WTC11 (cell line): ENCODE data around the gene AMD1. TPM values are rescaled to one million over a fixed set of nuclear protein-coding genes. Genes with fewer than 3 reads are reported as not detected.
A peak's percentile ranks its signal among the peaks of the same experiment; 100 is the strongest.

Experiments
- ATAC-seq: fragments of 200-7000 bp; cut with Tn5 transposase; 2 replicates; pipeline ENCODE4 v1.10.0; 2021; ENCODE audit warnings: mild to moderate bottlenecking, moderate library complexity
- CTCF ChIA-PET: fragments of 300-600 bp; sonication (Branson Sonifier 250); formaldehyde crosslinking; loops from one replicate; lab custom pipeline; 2021; ENCODE audit warnings: antibody characterized with exemption; lab: Charles Lee
- POLR2A ChIA-PET: fragments of 350-600 bp; sonication (Branson Sonifier 250); formaldehyde crosslinking; loops from one replicate; lab custom pipeline; 2021; ENCODE audit warnings: antibody characterized with exemption; lab: Charles Lee
- DNase-seq: peaks from one replicate; pipeline ENCODE4 v3.0.0; 2021; ENCODE audit warnings: low spot score
- H3K27ac Mint-ChIP-seq: 2 replicates; pipeline ENCODE4 v1.8.0; 2021; ENCODE audit warnings: mixed read lengths
- H3K27me3 Mint-ChIP-seq: 2 replicates; pipeline ENCODE4 v1.8.0; 2021; ENCODE audit warnings: low read depth, mild to moderate bottlenecking, moderate library complexity, mixed read lengths
- H3K36me3 Mint-ChIP-seq: 2 replicates; pipeline ENCODE4 v1.8.0; 2021; ENCODE audit warnings: mixed read lengths
- H3K4me1 Mint-ChIP-seq: 2 replicates; pipeline ENCODE4 v1.8.0; 2022; ENCODE audit warnings: mixed read lengths
- H3K4me3 Mint-ChIP-seq: 2 replicates; pipeline ENCODE4 v1.8.0; 2021; ENCODE audit warnings: mild to moderate bottlenecking, moderate library complexity, mixed read lengths
- H3K9me3 Mint-ChIP-seq: 2 replicates; pipeline ENCODE4 v1.8.0; 2021; ENCODE audit warnings: mixed read lengths
- CREM ChIP-seq: sonication (generic); formaldehyde crosslinking; IDR thresholded peaks from 2 replicates; pipeline ENCODE4 v1.8.1; 2022; ENCODE audit warnings: mild to moderate bottlenecking, missing genetic modification reagents, moderate library complexity
- E2F4 ChIP-seq: sonication (generic); formaldehyde crosslinking; IDR thresholded peaks from 2 replicates; pipeline ENCODE4 v1.8.1; 2022; ENCODE audit warnings: low read depth, mild to moderate bottlenecking, moderate library complexity, missing genetic modification reagents, borderline replicate concordance
- EMX1 ChIP-seq: fragments of 250-450 bp; sonication (Bioruptor Pico); IDR thresholded peaks from 2 replicates; pipeline ENCODE4 v1.8.0; 2021; ENCODE audit warnings: mild to moderate bottlenecking
- FOXJ3 ChIP-seq: sonication (generic); formaldehyde crosslinking; IDR thresholded peaks from 2 replicates; pipeline ENCODE4 v1.9.0; 2021; ENCODE audit warnings: missing genetic modification reagents, mild to moderate bottlenecking, borderline replicate concordance
- KAT7 ChIP-seq: sonication (generic); formaldehyde crosslinking; IDR thresholded peaks from 2 replicates; pipeline ENCODE4 v1.8.1; 2023; ENCODE audit warnings: missing genetic modification reagents, mild to moderate bottlenecking, borderline replicate concordance
- MAX ChIP-seq: sonication (generic); formaldehyde crosslinking; IDR thresholded peaks from 2 replicates; pipeline ENCODE4 v1.8.0; 2022; ENCODE audit warnings: mild to moderate bottlenecking, missing genetic modification reagents
- NR1H2 ChIP-seq: sonication (generic); formaldehyde crosslinking; IDR thresholded peaks from 2 replicates; pipeline ENCODE4 v1.9.0; 2021; ENCODE audit warnings: mild to moderate bottlenecking, moderate library complexity, missing genetic modification reagents
- NR2C2 ChIP-seq: sonication (generic); formaldehyde crosslinking; IDR thresholded peaks from 2 replicates; pipeline ENCODE4 v1.8.0; 2022; ENCODE audit warnings: mild to moderate bottlenecking, missing genetic modification reagents
- PREB ChIP-seq: sonication (generic); formaldehyde crosslinking; IDR thresholded peaks from 2 replicates; pipeline ENCODE4 v1.8.1; 2022; ENCODE audit warnings: mild to moderate bottlenecking, missing genetic modification reagents, moderate library complexity, borderline replicate concordance
- RELA ChIP-seq: sonication (generic); formaldehyde crosslinking; IDR thresholded peaks from 2 replicates; pipeline ENCODE4 v1.8.1; 2022; ENCODE audit warnings: missing genetic modification reagents, mild to moderate bottlenecking, borderline replicate concordance
- SOX15 ChIP-seq: fragments of 250-450 bp; sonication (Bioruptor Pico); IDR thresholded peaks from 2 replicates; pipeline ENCODE4 v1.9.0; 2021; ENCODE audit warnings: mild to moderate bottlenecking
- TEAD1 ChIP-seq: sonication (generic); formaldehyde crosslinking; IDR thresholded peaks from 2 replicates; pipeline ENCODE4 v1.8.0; 2022; ENCODE audit warnings: mild to moderate bottlenecking, missing genetic modification reagents
- TEAD4 ChIP-seq: sonication (generic); formaldehyde crosslinking; IDR thresholded peaks from 2 replicates; pipeline ENCODE4 v1.8.0; 2022; ENCODE audit warnings: mild to moderate bottlenecking, missing genetic modification reagents
- TP53 ChIP-seq: sonication (generic); formaldehyde crosslinking; IDR thresholded peaks from 2 replicates; pipeline ENCODE4 v1.8.1; 2023; ENCODE audit warnings: mild to moderate bottlenecking, missing genetic modification reagents
- ZNF121 ChIP-seq: sonication (generic); formaldehyde crosslinking; IDR thresholded peaks from 2 replicates; pipeline ENCODE4 v1.8.0; 2023; ENCODE audit warnings: missing genetic modification reagents
- ZNF396 ChIP-seq: fragments of 250-450 bp; sonication (Bioruptor Pico); IDR thresholded peaks from 2 replicates; pipeline ENCODE4 v1.8.0; 2021; ENCODE audit warnings: mild to moderate bottlenecking, moderate library complexity, borderline replicate concordance
- total RNA-seq: library from RNA; stranded (reverse); gene quantifications from 3 replicates; pipeline ENCODE4 v1.2.3, GENCODE V29; 2021
- TF ChIP-seq, protein P1 (sequence below): fragments of 250-450 bp; sonication (Bioruptor Pico); conservative IDR thresholded peaks from 2 replicates; pipeline ENCODE4 v1.9.0; 2021; ENCODE audit warnings: mild to moderate bottlenecking

The AMD1 gene
- total RNA-seq, 1 experiment from 2014 or later = 122 TPM

DNA sequence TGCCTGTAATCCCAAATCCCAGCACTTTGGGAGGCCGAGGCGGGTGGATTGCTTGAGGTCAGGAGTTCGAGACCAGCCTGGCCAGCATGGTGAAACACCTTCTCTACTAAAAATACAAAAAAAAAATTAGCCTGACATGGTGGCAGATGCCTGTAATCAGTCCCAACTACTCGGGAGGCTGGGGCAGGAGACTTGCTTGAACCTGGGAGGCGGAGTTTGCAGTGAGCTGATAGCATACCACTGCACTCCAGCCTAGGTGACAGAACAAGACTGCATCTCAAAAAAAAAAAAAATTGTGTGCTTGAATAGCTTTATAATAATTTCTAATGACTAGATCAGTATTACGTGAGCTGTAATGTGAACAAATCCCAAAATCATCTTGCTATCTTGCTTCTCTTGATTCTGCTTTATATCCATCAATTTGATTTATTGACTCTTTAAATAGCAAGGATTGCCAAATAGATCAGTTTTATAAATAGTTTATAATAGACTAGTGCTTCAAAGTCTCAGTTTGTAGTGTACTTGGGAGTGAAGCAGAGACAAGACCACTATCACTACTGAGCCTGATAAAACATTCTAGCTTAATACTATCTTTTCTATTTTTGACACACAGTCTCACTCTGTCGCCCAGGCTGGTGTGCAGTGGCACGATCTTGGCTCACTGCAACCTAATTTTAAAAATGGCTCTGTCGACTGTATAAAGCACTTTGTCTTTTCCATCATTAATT is 7.1 kb downstream of the AMD1 start:
- Mint-ChIP-seq H3K27ac (peak overlapping the region; percentile 94; the same call in 1 of the 2 replicates), H3K36me3 (no peaks in the 10 kb centered on the region), H3K27me3 (no peaks in the 10 kb centered on the region)
- POLR2A ChIA-PET = interaction anchor here (1.7 kb wide), 1 partner anchor 66 kb away, joined by 5 read pairs; the partner anchor contains the start of gene CDK19
- no peak for DNase-seq
- ATAC-seq = no peak
- no peak for TF ChIP-seq FOXJ3
- no peak for TF ChIP-seq RELA
- TF ChIP-seq NR1H2 (CRISPR knock-in tag) = no peak
- TF ChIP-seq ZNF121 = no peak
- no peak for TF ChIP-seq ZNF396
- no peak for TF ChIP-seq PREB
- no peak for TF ChIP-seq SOX15 (CRISPR knock-in tag)
- TF ChIP-seq TEAD1 (CRISPR knock-in tag) = no peak
- TF ChIP-seq, protein P1, sequence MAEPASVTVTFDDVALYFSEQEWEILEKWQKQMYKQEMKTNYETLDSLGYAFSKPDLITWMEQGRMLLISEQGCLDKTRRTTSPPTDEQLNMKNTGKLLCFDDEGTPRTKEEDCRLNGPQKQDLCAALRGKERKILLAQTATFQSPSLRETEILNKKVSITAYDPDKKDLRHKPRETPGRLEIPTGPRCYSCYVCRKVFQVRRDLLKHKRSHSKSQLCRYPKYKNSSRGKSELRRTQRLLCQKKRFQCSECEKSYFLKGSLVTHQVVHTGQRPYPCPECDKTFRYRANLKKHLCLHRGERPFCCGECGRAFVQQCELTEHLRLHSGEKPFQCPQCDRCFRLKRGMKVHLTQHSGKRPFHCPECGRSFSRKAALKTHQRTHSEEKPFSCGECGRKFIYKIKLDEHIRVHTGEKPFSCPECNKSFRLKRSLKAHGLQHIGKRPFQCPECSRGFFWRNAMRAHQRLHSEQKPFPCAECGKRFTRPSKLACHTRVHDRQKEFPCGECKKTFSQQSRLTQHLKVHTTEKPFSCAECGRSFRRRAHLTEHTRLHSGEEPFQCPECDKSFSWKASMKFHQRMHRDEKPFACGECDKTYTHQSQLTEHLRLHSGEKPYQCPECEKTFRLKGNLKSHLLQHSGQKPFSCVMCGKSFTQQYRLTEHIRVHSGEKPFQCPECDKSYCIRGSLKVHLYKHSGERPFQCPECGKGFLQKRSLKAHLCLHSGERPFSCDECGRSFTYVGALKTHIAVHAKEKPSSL (CRISPR knock-in tag) = no peak
- TF ChIP-seq, all 79 proteins: peak for 0
- CTCF ChIA-PET = interaction anchor here (0.9 to 1.3 kb wide), 2 partner anchors 199 to 263 kb away, joined by 3 read pairs; no protein-coding TSS in a partner anchor
- peaks cover 88% of the 10 kb centered on the region for H3K4me1 Mint-ChIP-seq
- peak overlapping the region; percentile 50; the same call in 1 of the 2 replicates for H3K4me3 Mint-ChIP-seq
- no peaks in the 10 kb centered on the region for H3K9me3 Mint-ChIP-seq

- Mint-ChIP-seq H3K9me3 (no peaks in the 10 kb centered on the region), H3K36me3 (peaks cover 1% of the 10 kb centered on the region; the same call in 1 of the 2 replicates), H3K4me3 (0 out of 2 replicates have a peak overlapping the region, but pooled peaks have one; percentile 8), H3K27me3 (no peaks in the 10 kb centered on the region), H3K4me1 (peaks cover 87% of the 10 kb centered on the region), H3K27ac (peak overlapping the region; percentile 66)
- CTCF ChIA-PET = interaction anchor here (0.9 to 1.3 kb wide), 2 partner anchors 200 to 263 kb away, joined by 3 read pairs; no protein-coding TSS in a partner anchor
- ATAC-seq = no peak
- TF ChIP-seq ZNF121 = no peak
- POLR2A ChIA-PET = interaction anchor here (1.7 kb wide), 1 partner anchor 67 kb away, joined by 5 read pairs; the partner anchor contains the start of gene CDK19
- no peak for DNase-seq
Observed at GRCh38 chr6:110882274-110882619, 7.7 kb downstream of the AMD1 start.

DNA sequence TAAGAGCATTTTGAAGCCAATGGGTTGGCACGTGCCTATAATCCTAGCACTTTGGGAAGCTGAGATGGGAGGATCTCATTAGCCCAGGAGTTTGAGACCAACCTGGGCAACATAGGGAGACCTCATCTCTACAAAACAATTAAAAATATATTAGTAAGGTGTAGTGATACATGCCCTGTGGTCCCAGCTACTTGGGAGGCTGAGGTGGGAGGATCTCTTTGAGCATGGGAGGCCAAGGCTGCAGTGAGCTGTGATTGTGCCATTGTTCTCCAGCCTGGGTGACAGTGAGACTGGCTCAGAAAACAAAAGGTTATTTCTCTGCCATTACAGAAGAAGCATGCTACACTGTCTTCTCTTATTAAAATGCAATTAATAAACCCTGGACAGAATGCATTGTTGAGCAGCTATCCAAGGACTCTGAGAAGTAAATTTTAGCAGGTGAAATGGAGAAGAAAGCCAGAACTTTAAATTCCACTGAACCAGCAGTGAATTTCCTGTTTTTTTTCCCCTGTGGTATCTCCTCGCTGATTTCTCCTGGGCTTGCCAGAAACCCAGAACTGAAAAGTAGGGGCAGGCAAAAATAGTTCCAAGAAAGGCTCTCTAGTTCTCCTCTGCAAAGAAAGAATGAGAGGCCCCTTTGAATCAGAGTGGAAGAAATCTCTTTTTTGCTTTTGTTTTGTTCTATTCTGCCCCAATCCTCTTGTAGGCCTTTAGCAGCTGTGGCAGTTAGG is 8.4 kb downstream of the AMD1 start:
- peak overlapping the region; percentile 73 for H3K27ac Mint-ChIP-seq
- H3K4me3 Mint-ChIP-seq = 0 out of 2 replicates have a peak overlapping the region, but pooled peaks have one; percentile 8
- H3K27me3 Mint-ChIP-seq = no peaks in the 10 kb centered on the region
- ChIA-PET CTCF (interaction anchor here (0.9 kb wide), 1 partner anchor 264 kb away, joined by 3 read pairs; no protein-coding TSS in a partner anchor), POLR2A (interaction anchor here (0.7 to 1.7 kb wide), 2 partner anchors 8 to 68 kb away, joined by 3 to 5 read pairs; partner anchors contain the start of genes AMD1 and CDK19)
- ATAC-seq (no peak), DNase-seq (no peak)
- no peak for TF ChIP-seq NR2C2 (CRISPR knock-in tag)
- no peak for TF ChIP-seq TP53
- TF ChIP-seq CREM (CRISPR knock-in tag) = no peak
- TF ChIP-seq TEAD4 (CRISPR knock-in tag) = no peak
- H3K9me3 Mint-ChIP-seq = no peaks in the 10 kb centered on the region
- H3K36me3 Mint-ChIP-seq = peaks cover 4% of the 10 kb centered on the region; the same call in 1 of the 2 replicates
- peaks cover 82% of the 10 kb centered on the region for H3K4me1 Mint-ChIP-seq

GRCh38 chr6:110884321-110884720 is 9.7 kb downstream of the AMD1 start:
- peaks cover 9% of the 10 kb centered on the region for H3K36me3 Mint-ChIP-seq
- H3K9me3 Mint-ChIP-seq = no peaks in the 10 kb centered on the region
- ChIA-PET POLR2A (interaction anchor here (2.5 kb wide), 1 partner anchor 69 kb away, joined by 6 read pairs; the partner anchor contains the start of gene CDK19), CTCF (no interaction called here)
- H3K4me1 Mint-ChIP-seq = peaks cover 77% of the 10 kb centered on the region
- no peak for TF ChIP-seq E2F4 (CRISPR knock-in tag)
- no peak for TF ChIP-seq MAX (CRISPR knock-in tag)
- no peak for TF ChIP-seq EMX1 (CRISPR knock-in tag)
- TF ChIP-seq KAT7 (CRISPR knock-in tag) = no peak
- no peaks in the 10 kb centered on the region for H3K27me3 Mint-ChIP-seq
- DNase-seq (no peak), ATAC-seq (no peak)
- H3K27ac Mint-ChIP-seq = peak overlapping the region; percentile 64
- H3K4me3 Mint-ChIP-seq = peak overlapping the region; percentile 17; the same call in 1 of the 2 replicates
